ENCODE results near the gene SYNC.
"Not testable (repeated sequence)": the region's sequence is repeated elsewhere in the genome, so short reads cannot be mapped to it uniquely, and the experiment has no call there.

The SYNC gene

GRCh38 chr1:32693455-32694174, 9.0 kb downstream of the SYNC start:
- no peak for DNase-seq (ENCODE audit: low read depth)

GRCh38 chr1:32686387-32686786, 16.2 kb downstream of the SYNC start:
- DNase-seq (ENCODE audit: low read depth), result no peak

- no peak for DNase-seq (ENCODE audit: low read depth)
Observed at GRCh38 chr1:32685498-32685897, 17.1 kb downstream of the SYNC start.

- peak; percentile 56 for DNase-seq (ENCODE audit: low read depth)
Observed at GRCh38 chr1:32684167-32684811, 18.3 kb downstream of the SYNC start.

GRCh38 chr1:32683397-32683796, 19.2 kb downstream of the SYNC start:
- DNase-seq (ENCODE audit: low read depth), result no peak

GRCh38 chr1:32681999-32682398, 20.6 kb downstream of the SYNC start:
- DNase-seq (ENCODE audit: low read depth), result no peak

GRCh38 chr1:32681509-32681908, 21.1 kb downstream of the SYNC start:
- no peak for DNase-seq (ENCODE audit: low read depth)

GRCh38 chr1:32680642-32681041, 21.9 kb downstream of the SYNC start:
- no peak for DNase-seq (ENCODE audit: low read depth)

GRCh38 chr1:32679993-32680392, 22.6 kb downstream of the SYNC start:
- DNase-seq (ENCODE audit: low read depth), result not testable (repeated sequence)

GRCh38 chr1:32676945-32677344, 25.6 kb downstream of the SYNC start:
- DNase-seq (ENCODE audit: low read depth), result no peak

GRCh38 chr1:32668716-32669115, 33.9 kb downstream of the SYNC start:
- not testable (repeated sequence) for DNase-seq (ENCODE audit: low read depth)

GRCh38 chr1:32666901-32667566, 35.5 kb downstream of the SYNC start:
- DNase-seq (ENCODE audit: low read depth), result no peak

GRCh38 chr1:32665915-32666314, 36.7 kb downstream of the SYNC start:
- DNase-seq (ENCODE audit: low read depth), result no peak

- DNase-seq (ENCODE audit: low read depth), result no peak
Observed at GRCh38 chr1:32659581-32659980, 43.0 kb downstream of the SYNC start.

GRCh38 chr1:32652244-32652962, 50.2 kb downstream of the SYNC start:
- no peak for DNase-seq (ENCODE audit: low read depth)

- DNase-seq (ENCODE audit: low read depth), result no peak
Observed at GRCh38 chr1:32651461-32652073, 51.0 kb downstream of the SYNC start.

- peak; percentile 95 for DNase-seq (ENCODE audit: low read depth)
Observed at GRCh38 chr1:32650752-32651460, 51.7 kb downstream of the SYNC start, which contains the start of gene RBBP4. RBBP4 (plus strand) TSS chr1:32651208; CDS start chr1:32651307, 99 bp downstream.

GRCh38 chr1:32650248-32650751, 52.3 kb downstream of the SYNC start, which contains the start of gene ZBTB8OS:
ZBTB8OS (minus strand) TSS chr1:32650550; CDS start chr1:32650529, 21 bp downstream.
- peak; percentile 84 for DNase-seq (ENCODE audit: low read depth)

- DNase-seq (ENCODE audit: low read depth), result no peak
Observed at GRCh38 chr1:32647308-32648134, 55.0 kb downstream of the SYNC start.

GRCh38 chr1:32644426-32644825, 58.1 kb downstream of the SYNC start:
- no peak for DNase-seq (ENCODE audit: low read depth)
